ENCODE results near the gene AHCYL2. TPM values are rescaled to one million over a fixed set of nuclear protein-coding genes. Genes with fewer than 3 reads are reported as not detected.

AHCYL2 gene
- total RNA-seq, 1 donor from 2014 or later = 91.0 TPM

DNA sequence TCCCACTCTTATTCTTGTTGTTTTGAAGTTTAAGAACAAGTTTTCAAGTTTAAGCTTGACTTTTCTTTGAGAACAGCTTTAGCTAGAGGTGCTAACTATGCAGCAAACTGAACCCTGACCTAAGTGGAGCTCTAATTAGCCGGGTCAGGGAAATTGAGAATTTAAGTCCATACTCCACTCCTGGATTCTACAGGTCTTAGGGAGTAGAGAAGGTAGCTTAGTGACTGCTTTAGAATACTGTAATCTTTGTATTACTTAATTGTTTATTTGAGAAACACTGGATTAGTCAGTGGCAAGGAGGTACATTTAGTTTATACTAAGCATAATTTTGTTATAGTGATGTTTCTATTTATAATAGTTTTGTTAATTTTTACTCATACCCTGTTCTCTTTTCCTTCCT lies 134.8 kb downstream of the AHCYL2 start:
- H3K4me1 ChIP-seq = no peaks in the 10 kb centered on the region
- H3K36me3 ChIP-seq = no peaks in the 10 kb centered on the region
- H3K9me3 ChIP-seq = no peaks in the 10 kb centered on the region
- no peak overlapping the region for H3K4me3 ChIP-seq
- H3K27me3 ChIP-seq (ENCODE audit: low read depth) = no peaks in the 10 kb centered on the region
- no peak overlapping the region for H3K27ac ChIP-seq
- DNase-seq (no peak), ATAC-seq (peak; percentile 11 to 70)
- intact Hi-C loops (cut with DNase I) = no loop called here
- TF ChIP-seq, protein P1, sequence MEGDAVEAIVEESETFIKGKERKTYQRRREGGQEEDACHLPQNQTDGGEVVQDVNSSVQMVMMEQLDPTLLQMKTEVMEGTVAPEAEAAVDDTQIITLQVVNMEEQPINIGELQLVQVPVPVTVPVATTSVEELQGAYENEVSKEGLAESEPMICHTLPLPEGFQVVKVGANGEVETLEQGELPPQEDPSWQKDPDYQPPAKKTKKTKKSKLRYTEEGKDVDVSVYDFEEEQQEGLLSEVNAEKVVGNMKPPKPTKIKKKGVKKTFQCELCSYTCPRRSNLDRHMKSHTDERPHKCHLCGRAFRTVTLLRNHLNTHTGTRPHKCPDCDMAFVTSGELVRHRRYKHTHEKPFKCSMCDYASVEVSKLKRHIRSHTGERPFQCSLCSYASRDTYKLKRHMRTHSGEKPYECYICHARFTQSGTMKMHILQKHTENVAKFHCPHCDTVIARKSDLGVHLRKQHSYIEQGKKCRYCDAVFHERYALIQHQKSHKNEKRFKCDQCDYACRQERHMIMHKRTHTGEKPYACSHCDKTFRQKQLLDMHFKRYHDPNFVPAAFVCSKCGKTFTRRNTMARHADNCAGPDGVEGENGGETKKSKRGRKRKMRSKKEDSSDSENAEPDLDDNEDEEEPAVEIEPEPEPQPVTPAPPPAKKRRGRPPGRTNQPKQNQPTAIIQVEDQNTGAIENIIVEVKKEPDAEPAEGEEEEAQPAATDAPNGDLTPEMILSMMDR (IDR thresholded peaks at IDR 0.05) = no peak

DNA sequence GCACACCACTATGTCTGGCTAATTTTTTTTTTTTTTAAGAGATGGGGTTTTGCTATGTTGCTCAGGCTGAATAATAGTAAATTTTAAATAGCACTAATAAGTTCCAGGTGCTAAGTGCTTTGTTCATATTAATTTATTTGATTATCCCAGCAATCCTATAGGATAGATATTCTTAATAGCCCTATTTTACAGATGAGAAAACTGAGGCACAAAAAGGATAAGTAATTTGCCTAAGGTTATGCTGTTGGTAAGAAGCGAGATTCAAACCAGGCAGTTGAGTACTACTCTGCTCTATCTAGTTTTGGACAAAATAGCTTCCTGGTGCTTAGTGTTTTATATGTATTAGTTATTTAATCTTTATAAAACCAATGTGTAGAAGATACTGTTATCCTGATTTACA lies 136.9 kb downstream of the AHCYL2 start:
- no peaks in the 10 kb centered on the region for H3K27me3 ChIP-seq (ENCODE audit: low read depth)
- no peaks in the 10 kb centered on the region for H3K36me3 ChIP-seq
- intact Hi-C loops (cut with DNase I) = no loop called here
- no peak overlapping the region for H3K4me3 ChIP-seq
- no peak for DNase-seq
- no peaks in the 10 kb centered on the region for H3K4me1 ChIP-seq
- no peak for ATAC-seq
- TF ChIP-seq, protein P1 (IDR thresholded peaks at IDR 0.05) = no peak
- H3K27ac ChIP-seq = no peak overlapping the region
- no peaks in the 10 kb centered on the region for H3K9me3 ChIP-seq

DNA sequence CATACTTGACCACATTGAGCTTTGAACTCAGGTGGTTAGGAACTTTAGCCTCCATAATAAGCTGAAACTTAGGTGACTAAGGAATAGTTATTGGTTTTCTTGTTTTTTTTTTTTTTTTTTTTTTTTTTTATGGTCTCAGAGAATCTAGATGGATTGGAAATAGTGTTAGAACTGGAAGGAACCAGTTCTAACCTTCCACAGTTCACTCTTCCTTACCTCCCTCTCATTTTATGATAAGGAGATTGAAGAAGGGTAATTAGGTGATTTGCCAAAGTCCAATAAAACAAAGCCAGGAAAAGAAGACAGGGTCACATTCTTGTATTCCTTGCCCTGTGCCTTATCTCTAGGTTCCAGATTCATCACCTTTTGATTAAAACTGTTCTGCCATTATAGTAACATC lies 137.7 kb downstream of the AHCYL2 start:
- peaks cover 4% of the 10 kb centered on the region for H3K4me1 ChIP-seq
- H3K27ac ChIP-seq = no peak overlapping the region
- H3K36me3 ChIP-seq = no peaks in the 10 kb centered on the region
- H3K27me3 ChIP-seq (ENCODE audit: low read depth) = no peaks in the 10 kb centered on the region
- ATAC-seq = no peak
- no peak overlapping the region for H3K4me3 ChIP-seq
- no peaks in the 10 kb centered on the region for H3K9me3 ChIP-seq
- TF ChIP-seq, protein P1 (IDR thresholded peaks at IDR 0.05) = no peak
- no peak for DNase-seq
- intact Hi-C loops (cut with DNase I) = no loop called here

DNA sequence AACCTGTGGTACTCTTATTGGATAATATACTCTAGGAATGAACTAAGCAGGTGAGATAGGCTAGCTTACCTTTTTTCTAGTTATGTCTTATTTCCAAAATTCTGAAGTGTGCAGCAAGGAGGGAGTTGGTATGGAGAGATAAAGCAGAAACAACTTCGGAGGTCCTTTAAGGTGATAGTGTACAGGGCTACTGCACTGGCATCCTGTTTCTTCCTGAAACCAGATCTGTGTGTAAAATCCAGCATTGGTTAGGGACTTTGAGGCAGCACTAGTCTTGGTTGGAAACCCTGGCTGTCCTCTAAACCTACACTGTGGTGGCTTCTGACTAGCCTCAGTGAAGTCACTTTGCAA lies 142.5 kb downstream of the AHCYL2 start:
- DNase-seq (no peak), ATAC-seq (no peak)
- H3K4me3 ChIP-seq = peak overlapping the region; percentile 49
- peak overlapping the region; percentile 46 for H3K27ac ChIP-seq
- H3K4me1 ChIP-seq = peaks cover 20% of the 10 kb centered on the region
- TF ChIP-seq, protein P1 (IDR thresholded peaks at IDR 0.05) = no peak
- intact Hi-C loops (cut with DNase I) = no loop called here
- no peaks in the 10 kb centered on the region for H3K9me3 ChIP-seq
- no peaks in the 10 kb centered on the region for H3K36me3 ChIP-seq
- no peaks in the 10 kb centered on the region for H3K27me3 ChIP-seq (ENCODE audit: low read depth)

DNA sequence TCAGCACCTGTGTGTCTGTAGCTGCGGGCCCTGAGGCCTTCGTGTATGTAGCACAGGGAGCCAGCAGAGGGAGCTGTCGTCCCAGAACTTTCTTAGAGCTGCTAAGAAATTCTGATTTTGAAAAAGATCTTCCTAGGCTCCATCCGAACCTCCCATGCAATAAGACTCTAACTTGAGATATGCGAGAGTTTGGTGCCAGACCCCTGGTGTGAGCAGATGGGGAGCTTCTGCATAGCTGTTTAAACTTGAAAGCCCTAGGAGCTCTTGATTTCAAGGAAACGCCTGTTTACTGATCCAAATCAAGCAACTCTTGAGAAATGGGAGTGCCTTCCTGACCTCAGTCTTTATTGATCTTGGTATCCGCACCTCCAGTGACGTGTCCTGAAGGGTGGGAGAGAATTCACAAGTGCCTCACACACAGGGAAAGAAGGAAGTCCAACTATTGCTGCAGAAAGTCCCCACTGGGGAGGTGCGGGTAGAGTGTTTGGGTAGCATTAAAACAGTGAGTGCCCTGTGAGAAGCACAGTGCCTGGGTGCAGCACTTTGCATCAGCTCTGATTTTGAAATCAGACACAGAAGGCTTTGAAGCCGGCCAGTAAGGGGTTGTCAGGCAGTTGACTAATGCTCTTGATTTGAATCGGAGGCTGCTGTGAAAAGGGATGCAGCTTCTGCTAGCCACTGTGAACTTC lies 143.0 kb downstream of the AHCYL2 start:
- TF ChIP-seq, protein P1 (IDR thresholded peaks at IDR 0.05) = peak; percentile 92
- Histone ChIP-seq H3K36me3 (no peaks in the 10 kb centered on the region), H3K27ac (peak overlapping the region; percentile 80), H3K9me3 (no peaks in the 10 kb centered on the region), H3K27me3 (ENCODE audit: low read depth) (no peaks in the 10 kb centered on the region), H3K4me1 (peaks cover 20% of the 10 kb centered on the region), H3K4me3 (peak overlapping the region; percentile 49)
- intact Hi-C loops (cut with DNase I) = no loop called here
- peak; percentile 94 to 95 for ATAC-seq
- peak; percentile 81 for DNase-seq
